Pancreas (tissue), 10 donors: ENCODE data around the gene MPDU1. TPM values are rescaled to one million over a fixed set of nuclear protein-coding genes. Genes with fewer than 3 reads are reported as not detected.
A peak's percentile ranks its signal among the peaks of the same experiment; 100 is the strongest.

ENCODE experiments used
- ATAC-seq, 4 donors: fragments of 200-7000 bp; cut with Tn5 transposase; one replicate each; pipeline versions ENCODE4 v1.8.0 to v1.9.1; 2020; ENCODE audit warnings: mild to moderate bottlenecking in 4 of 4, moderate library complexity in 4 of 4
- DNase-seq, 6 donors: peaks; one replicate each; pipeline ENCODE4 v3.0.0-alpha.2; 2020
- FAIRE-seq: peaks from 2 replicates; lab custom pipeline; 2012; peaks lifted over from hg19 to GRCh38; lab: Jason Lieb, UNC
- H3K27ac ChIP-seq, 4 donors: fragments of 200-600 bp; sonication (generic); 1 replicate in 3 of 4; 2 replicates in 1 of 4; pipeline versions ENCODE4 v1.5.0 to v1.8.0; 2020
- H3K27me3 ChIP-seq, 4 donors: fragments of 200-600 bp; one replicate each; pipeline ENCODE4 v1.8.0; 2021
- H3K36me3 ChIP-seq, 3 donors: fragments of 200-600 bp; sonication (generic) in 1 of 3; one replicate each; pipeline versions ENCODE4 v1.5.0 to v1.8.0; 2020 to 2021
- H3K4me1 ChIP-seq, 3 donors: fragments of 200-600 bp; one replicate each; pipeline ENCODE4 v1.8.0; 2021
- H3K4me3 ChIP-seq, 4 donors: fragments of 200-600 bp; sonication (generic) in 2 of 4; one replicate each; pipeline versions ENCODE4 v1.5.0 to v1.8.0; 2020 to 2021
- H3K9me3 ChIP-seq, 4 donors: fragments of 200-600 bp; one replicate each; pipeline ENCODE4 v1.8.0; 2021
- whole genome bisulfite sequencing, 2 donors: extraction: QIAGEN DNeasy Blood & Tissue Kit; methylation state at CpG; one replicate each; pipeline ENCODE4 v1.1.7; 2013; 5-methylcytosine and 5-hydroxymethylcytosine counted together
- intact Hi-C, 3 donors: fragments of 100-400 bp; cut with DNase I; formaldehyde crosslinking; loops; one replicate each; pipeline versions ENCODE4 v1.11.1 to v1.14.2; 2022
- polyA plus RNA-seq, 2 donors: library from polyadenylated mRNA; stranded (reverse); fragments of 200-250 nt; gene quantifications; one replicate each; pipeline ENCODE4 v1.2.3, GENCODE V29; 2013
- total RNA-seq, 6 donors: library from RNA; stranded (reverse); fragmentation: NEBNext Ultra II Directional in 4 of 6; extraction: Animal tissue kit (Norgen Biotek cat#: 25700) in 4 of 6; gene quantifications; one replicate each; pipeline versions ENCODE4 v1.2.1 to v1.2.4, GENCODE V29; 2021 to 2023
- TF ChIP-seq, protein P1 (sequence below), 4 donors: fragments of 200-600 bp; sonication (generic) in 3 of 4; IDR thresholded peaks; one replicate each; pipeline versions ENCODE4 v1.5.0 to v1.8.0; 2021; ENCODE audit warnings: antibody characterized with exemption in 4 of 4
- donor health status: healthy with polysubstance abuse.
- donor health status: DM: no; HTN: no; CAD: no; lungs with moderate emphysema.
- donor health status: DM: no; HTN: no; CAD: no.
- donor health status: control.
- donor health status: control.
- donor health status: Bipolar disorder and iron deficiency.
- donor health status: DM: yes; HTN: yes; CAD: no.
- donor health status: DM: no; HTN: no; CAD: no.
- donor health status: DM: no; HTN: no; CAD: no.
- donor health status: DM: yes; HTN: yes; CAD: no.

MPDU1 gene
- total and polyA plus RNA-seq, 8 donors = 12.3 to 48.2 (median 20.7) TPM

DNA sequence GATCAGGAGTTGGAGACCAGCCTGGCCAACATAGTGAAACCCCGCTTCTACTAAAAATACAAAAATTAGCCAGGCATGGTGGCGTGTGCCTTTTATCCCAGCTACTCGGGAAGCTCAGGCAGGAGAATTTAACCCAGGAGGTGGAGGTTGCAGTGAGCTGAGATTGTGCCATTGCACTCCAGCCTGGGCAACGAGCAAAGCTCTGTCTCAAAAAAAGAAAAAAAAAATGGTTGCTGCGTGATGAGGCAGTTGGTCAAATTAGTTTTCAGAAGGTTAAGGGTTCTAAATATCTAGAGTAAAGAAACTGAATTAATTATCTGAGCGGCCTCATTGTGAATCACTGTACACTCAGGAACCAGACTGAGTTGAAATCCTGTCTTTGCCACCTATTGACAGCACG, 7.7 kb upstream of the MPDU1 start:
- intact Hi-C loops = no loop called here

DNA sequence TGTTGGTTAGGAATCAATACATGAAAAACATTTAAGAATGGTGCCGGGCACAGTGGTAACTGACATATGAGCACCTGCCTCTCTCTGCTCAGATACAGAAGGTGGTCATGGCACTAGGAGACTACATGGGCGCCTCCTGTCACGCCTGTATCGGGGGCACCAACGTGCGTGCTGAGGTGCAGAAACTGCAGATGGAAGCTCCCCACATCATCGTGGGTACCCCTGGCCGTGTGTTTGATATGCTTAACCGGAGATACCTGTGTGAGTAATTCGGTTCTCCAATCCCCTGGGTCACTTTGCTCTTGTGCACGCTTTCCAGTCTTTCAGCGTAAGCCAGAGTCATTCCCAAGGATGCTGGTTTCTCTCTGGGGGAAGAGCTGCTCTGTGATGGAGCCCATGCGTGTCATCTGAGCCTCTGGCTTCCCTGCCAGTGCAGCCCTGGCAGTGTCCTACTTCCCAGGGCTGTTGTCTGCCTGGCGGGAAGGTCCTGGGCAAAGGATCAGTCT, 7.2 kb upstream of the MPDU1 start:
- Histone ChIP-seq H3K4me3 (no peak overlapping the region), H3K27me3 (no peaks in the 10 kb centered on the region), H3K9me3 (no peaks in the 10 kb centered on the region), H3K36me3 (peaks cover 23 to 41% (median 41%) of the 10 kb centered on the region in 3 donors), H3K27ac (no peak overlapping the region), H3K4me1 (peaks cover 7 to 36% (median 10%) of the 10 kb centered on the region in 3 donors)
- FAIRE-seq (no peak), ATAC-seq (no peak), DNase-seq (peak in 1 of 6 donors; percentile 18)
- TF ChIP-seq, protein P1, sequence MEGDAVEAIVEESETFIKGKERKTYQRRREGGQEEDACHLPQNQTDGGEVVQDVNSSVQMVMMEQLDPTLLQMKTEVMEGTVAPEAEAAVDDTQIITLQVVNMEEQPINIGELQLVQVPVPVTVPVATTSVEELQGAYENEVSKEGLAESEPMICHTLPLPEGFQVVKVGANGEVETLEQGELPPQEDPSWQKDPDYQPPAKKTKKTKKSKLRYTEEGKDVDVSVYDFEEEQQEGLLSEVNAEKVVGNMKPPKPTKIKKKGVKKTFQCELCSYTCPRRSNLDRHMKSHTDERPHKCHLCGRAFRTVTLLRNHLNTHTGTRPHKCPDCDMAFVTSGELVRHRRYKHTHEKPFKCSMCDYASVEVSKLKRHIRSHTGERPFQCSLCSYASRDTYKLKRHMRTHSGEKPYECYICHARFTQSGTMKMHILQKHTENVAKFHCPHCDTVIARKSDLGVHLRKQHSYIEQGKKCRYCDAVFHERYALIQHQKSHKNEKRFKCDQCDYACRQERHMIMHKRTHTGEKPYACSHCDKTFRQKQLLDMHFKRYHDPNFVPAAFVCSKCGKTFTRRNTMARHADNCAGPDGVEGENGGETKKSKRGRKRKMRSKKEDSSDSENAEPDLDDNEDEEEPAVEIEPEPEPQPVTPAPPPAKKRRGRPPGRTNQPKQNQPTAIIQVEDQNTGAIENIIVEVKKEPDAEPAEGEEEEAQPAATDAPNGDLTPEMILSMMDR (IDR thresholded peaks at IDR 0.05) = no peak
- intact Hi-C loops = no loop called here
- 77 to 80% methylated on average over 14 of the region's 14 CpGs for WGBS, 2 donors

More for the DNA sequence above, 7.7 kb upstream of the MPDU1 start:
- Histone ChIP-seq H3K4me1 (peaks cover 7 to 36% (median 10%) of the 10 kb centered on the region in 3 donors), H3K27me3 (no peaks in the 10 kb centered on the region), H3K36me3 (peaks cover 23 to 43% (median 41%) of the 10 kb centered on the region in 3 donors), H3K27ac (no peak overlapping the region), H3K4me3 (peak overlapping the region in 1 of 4 donors; percentile 88), H3K9me3 (no peaks in the 10 kb centered on the region)
- TF ChIP-seq, protein P1 (IDR thresholded peaks at IDR 0.05) = no peak
- DNase-seq (no peak), FAIRE-seq (no peak), ATAC-seq (no peak)
- WGBS, 2 donors = 74 to 75% methylated on average over 7 of the region's 7 CpGs

- 80 to 81% methylated on average over 17 of the region's 17 CpGs for WGBS, 2 donors
- no peak for FAIRE-seq
- Histone ChIP-seq H3K4me1 (peaks cover 9 to 41% (median 12%) of the 10 kb centered on the region in 3 donors), H3K36me3 (peaks cover 23 to 41% (median 41%) of the 10 kb centered on the region in 3 donors), H3K9me3 (no peaks in the 10 kb centered on the region), H3K27ac (no peak overlapping the region), H3K27me3 (no peaks in the 10 kb centered on the region), H3K4me3 (no peak overlapping the region)
- no peak for ATAC-seq
- intact Hi-C loops = no loop called here
- TF ChIP-seq, protein P1 (IDR thresholded peaks at IDR 0.05) = no peak
- DNase-seq = peak in 1 of 6 donors; percentile 22
Observed at GRCh38 chr17:7577327-7578199, 6.1 kb upstream of the MPDU1 start.

- TF ChIP-seq, protein P1 (IDR thresholded peaks at IDR 0.05) = no peak
- ATAC-seq (peak; percentile 21 to 59 (median 36)), DNase-seq (peak in 1 of 6 donors; percentile 73), FAIRE-seq (no peak)
- H3K36me3 ChIP-seq = peaks cover 23 to 41% (median 39%) of the 10 kb centered on the region in 3 donors
- intact Hi-C loops = no loop called here
- no peaks in the 10 kb centered on the region for H3K9me3 ChIP-seq
- H3K4me3 ChIP-seq = peak within 1 kb of the TSS in 1 of 4 donors; percentile 15
- 20 to 27% methylated on average over 7 of the region's 7 CpGs for WGBS, 2 donors
- H3K4me1 ChIP-seq = peaks cover 18 to 47% (median 20%) of the 10 kb centered on the region in 3 donors
- peak within 1 kb of the TSS; percentile 7 to 83 (median 62) for H3K27ac ChIP-seq
- no peaks in the 10 kb centered on the region for H3K27me3 ChIP-seq
Observed at GRCh38 chr17:7579001-7579833, 4.4 kb upstream of the MPDU1 start, which contains the start of gene CD68. TSS of gene CD68 (plus strand) at chr17:7579638. CDS start at chr17:7579678, 40 bp downstream.
